ENCODE results near the gene TNFAIP8.
A peak's percentile ranks its signal among the peaks of the same experiment; 100 is the strongest.

Gene TNFAIP8

GRCh38 chr5:119328753-119329602 is 26.8 kb upstream of the TNFAIP8 start:
- DNase-seq (ENCODE audit: low read depth in 3 of 3, low spot score in 1 of 3), result peak in 1 of 3 donors; percentile 31

DNA sequence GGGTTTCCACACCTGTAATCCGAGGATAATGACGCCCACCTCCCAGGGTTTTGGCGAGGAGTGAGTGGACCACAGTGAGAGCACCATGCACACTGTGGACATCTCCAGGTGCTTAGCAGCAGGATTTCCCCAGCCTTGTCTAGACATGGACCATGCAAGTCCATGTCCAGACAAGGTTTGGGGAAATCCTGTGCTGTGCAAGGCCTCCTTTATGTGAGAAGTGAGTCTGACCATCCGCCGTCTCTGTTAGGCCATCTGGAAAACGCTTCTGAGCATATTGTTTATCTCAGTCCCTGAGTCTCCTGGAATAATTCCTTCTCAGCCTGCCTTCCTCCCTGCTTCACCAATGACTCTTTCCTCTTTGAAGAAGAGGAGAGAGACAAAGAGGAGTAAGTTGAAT is 26.2 kb upstream of the TNFAIP8 start:
- DNase-seq (ENCODE audit: low read depth in 3 of 3, low spot score in 1 of 3), result no peak

DNA sequence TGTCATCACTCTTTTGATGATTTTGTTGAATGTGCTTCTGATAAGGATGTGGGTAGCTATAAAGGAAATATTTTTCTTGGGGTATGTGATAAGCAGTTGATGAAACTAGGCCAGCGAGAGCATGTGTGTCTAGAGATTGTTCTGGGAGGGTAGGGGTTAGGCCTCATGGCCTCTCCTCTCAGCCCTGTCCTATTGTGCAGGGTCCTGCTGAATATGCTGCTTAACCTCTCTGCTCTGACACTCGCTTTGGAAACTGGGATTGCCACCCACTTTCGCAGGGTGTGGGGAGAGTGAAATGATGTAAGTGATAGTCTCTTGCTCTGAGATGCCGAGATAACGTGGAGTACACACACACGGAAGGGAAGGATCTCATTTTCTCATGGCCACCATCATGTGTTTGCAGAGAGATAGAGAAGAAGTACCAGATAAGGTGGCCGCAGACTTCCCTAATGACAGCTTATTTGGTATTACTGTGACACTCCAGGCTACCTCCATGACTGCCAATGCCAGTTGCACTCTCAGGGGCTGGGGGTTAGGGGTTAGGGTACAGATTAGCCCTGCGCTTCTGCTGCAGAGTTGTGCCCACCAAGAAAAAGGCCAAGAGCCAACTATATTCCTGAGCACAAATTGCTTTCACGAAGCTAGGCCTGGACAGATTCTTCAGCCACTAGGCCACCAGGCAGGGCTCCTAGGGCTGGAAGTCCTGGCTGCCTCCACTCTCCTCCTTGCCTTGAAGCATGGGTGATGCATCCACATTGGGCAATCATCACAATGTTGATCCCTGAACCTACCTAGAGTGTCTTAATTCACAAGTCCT is 25.2 kb upstream of the TNFAIP8 start:
- DNase-seq (ENCODE audit: low read depth in 3 of 3, low spot score in 1 of 3), result no peak

GRCh38 chr5:119331566-119332095 is 24.2 kb upstream of the TNFAIP8 start:
- no peak for DNase-seq (ENCODE audit: low read depth in 3 of 3, low spot score in 1 of 3)

DNA sequence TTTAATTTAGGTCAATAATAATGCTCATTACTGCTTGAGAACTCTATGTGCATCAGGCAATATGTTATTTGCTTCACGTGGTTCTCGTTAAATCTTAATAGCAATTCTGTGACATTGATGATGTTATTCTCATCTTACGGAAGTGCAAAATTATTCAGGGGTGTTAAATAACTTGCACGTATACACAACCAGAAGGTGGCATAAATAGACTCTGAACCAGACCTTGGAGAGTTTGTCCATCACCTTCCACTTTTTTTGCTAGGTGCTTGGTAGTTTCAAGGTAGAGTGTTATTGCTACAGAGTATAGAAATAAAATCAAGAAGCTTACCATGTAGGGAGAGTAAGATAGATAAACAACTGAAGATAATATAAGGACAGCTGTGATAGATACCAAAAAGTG is 23.6 kb upstream of the TNFAIP8 start:
- DNase-seq (ENCODE audit: low read depth in 3 of 3, low spot score in 1 of 3), result no peak

DNA sequence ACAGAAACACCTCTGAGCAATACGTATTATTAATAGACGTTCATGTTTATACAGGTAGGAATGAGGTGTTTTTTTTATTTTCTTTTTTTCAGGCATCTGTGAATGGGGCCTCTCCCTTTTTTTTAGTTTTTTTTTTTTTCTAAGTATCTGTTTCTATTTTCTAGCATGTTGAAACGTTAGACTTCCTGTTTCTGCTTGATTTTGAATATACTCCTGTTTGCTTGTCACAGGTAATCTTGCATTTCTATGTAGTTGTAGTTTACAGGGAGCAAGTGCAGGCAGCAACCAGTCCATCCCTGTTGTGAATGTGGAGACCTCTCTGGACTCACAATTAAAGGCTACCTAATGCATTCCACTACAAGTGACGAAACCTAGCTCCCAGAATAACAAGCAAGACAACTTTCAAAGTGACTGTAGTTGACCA is 22.8 kb upstream of the TNFAIP8 start:
- no peak for DNase-seq (ENCODE audit: low read depth in 3 of 3, low spot score in 1 of 3)

GRCh38 chr5:119333421-119333851 is 22.4 kb upstream of the TNFAIP8 start:
- no peak for DNase-seq (ENCODE audit: low read depth in 3 of 3, low spot score in 1 of 3)

DNA sequence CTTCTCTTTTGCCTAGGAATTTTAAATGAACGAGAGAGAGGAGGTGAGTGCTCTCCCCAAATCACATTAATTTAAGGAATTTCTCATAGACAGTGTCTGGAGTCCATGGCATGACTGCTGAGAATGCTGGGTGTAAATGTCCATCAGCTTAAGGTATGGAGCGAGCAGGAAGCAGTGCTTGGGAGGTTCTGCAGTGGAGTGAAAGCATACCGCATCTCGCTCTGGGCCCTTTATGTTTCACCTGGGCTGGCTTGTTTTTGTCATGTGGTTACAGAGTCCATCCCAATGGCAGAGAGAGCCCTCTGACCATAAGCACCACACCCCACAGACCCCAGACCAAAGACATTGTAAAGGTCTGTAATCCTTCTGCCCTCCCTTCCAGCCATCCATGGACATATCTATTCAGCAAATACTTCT is 20.6 kb upstream of the TNFAIP8 start:
- DNase-seq (ENCODE audit: low read depth in 3 of 3, low spot score in 1 of 3), result no peak

DNA sequence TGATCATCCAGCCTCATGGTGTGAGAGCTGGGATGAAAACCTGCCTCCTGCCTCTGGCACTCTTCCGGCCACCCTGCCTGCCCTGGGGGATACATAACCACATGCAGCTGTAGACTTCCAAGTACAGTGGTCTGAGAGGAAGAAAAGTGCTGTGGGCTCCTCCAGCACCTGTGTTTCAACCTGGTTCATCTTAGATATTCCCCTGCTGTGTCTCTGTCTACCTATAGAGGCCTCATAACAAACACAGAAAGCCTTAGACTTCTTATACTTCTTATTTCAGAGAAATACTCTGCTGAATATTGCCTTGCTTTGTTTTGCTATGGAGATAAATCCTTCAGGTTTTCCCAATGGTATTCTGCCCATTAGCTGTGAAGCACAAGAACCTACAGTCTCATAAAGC is 19.6 kb upstream of the TNFAIP8 start:
- no peak for DNase-seq (ENCODE audit: low read depth in 3 of 3, low spot score in 1 of 3)

DNA sequence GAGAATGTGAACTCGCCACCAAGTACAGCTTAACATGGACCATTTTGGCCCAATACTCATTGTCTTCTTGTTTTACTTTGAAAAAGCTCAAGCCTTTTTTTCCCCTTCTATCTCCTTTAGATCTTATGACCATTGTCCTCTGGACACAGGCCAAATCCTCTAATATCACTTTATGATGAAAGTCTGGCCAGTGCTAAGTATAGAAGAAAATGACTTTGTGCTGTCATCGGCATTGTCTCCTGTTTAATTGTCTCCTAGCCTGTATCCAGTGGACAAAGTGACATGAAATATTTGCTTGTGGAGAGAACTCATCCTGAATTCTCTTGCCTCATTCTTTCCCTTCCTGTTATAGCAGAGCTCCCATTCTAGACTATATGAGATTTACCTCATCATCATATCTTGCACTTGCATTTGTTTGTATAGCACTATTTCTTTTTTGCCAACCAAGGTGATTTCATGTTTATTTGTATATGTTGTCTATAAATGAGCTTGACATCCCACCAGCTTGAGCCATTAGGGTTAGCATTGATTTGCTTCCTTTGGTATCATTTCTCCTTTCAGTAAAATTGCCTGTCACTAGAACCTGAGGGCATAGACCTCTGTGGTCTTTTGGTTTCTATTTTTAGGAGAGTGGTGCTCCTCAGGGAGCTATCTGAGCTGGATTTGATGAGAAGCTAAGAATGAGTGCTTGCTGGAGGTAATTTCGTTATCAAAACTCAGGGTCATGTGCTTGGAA is 18.8 kb upstream of the TNFAIP8 start:
- DNase-seq (ENCODE audit: low read depth in 3 of 3, low spot score in 1 of 3), result no peak

DNA sequence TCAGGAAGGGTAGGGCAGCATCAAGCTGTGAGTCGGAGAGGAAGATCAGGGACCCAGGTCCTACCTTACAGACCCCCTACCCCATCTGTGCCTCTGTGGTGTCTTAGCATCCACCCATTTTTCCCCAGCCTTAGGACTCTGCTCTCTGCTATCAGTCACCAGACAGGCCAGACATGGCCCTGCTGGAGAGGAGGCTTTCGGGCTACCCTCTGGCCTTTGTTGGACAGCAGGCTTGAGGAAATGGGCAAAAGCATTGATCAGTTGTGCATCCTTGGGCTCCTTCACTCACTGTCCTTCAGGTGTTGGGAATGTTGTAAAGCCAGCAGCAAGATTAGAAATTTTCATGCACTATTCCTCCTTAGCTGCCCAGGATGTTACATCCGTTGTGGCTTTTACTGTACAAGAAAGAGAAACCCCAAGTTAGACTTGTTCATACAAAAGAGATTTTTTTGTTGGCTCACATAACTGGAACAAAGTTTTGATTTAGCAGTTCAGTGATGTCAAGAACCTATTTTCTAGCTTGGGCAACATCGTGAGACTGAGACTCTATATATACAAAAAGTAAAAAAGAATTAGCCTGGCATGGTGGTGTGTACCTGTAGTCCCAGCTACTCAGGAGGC is 17.4 kb upstream of the TNFAIP8 start:
- DNase-seq (ENCODE audit: low read depth in 3 of 3, low spot score in 1 of 3), result no peak

GRCh38 chr5:119339344-119339743 is 16.5 kb upstream of the TNFAIP8 start:
- DNase-seq (ENCODE audit: low read depth in 3 of 3, low spot score in 1 of 3), result no peak

GRCh38 chr5:119339965-119340364 is 15.9 kb upstream of the TNFAIP8 start:
- DNase-seq (ENCODE audit: low read depth in 3 of 3, low spot score in 1 of 3), result no peak

GRCh38 chr5:119340597-119341218 is 15.1 kb upstream of the TNFAIP8 start:
- no peak for DNase-seq (ENCODE audit: low read depth in 3 of 3, low spot score in 1 of 3)

DNA sequence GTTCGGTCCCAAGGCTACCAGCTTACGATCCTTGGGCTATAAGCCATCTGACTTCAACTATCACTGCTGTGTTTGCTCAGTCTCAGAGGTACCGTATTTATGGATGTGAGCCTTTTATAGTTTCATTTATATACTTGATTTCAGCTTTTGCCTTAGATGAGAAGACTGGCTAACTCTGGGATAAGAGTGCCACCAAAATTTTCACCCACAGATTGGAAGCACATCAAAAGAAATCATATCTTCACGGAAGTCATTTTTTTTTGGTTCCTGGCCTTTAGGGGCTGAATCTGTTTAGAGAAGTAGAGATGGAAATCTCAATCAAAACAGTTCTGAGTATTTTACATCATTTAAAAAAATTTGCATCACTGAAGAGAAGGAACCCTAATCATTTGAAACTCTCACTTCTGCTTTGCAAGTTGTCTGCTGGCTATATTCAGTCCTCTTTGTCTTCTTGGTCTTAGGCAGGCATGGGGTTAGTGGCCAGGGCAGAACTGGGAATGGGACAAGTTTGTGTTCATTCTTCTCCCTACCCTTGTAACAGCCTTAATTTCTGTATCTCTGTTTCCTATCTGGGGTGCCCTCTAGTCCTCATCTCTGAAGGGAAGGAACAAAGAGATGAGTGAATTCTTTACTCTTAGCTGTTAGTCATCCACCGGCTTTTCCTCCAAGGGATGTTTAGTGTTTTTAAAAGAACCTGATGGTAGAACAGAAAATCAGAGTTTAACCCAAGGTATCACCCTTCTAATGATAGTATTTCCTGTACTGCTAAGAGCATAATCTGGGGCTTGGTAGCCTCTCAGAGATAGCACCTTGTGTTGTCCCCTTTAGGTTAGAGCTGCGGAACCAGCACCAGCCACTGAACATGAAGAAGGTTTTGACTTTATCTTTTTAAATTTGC is 14.1 kb upstream of the TNFAIP8 start:
- no peak for DNase-seq (ENCODE audit: low read depth in 3 of 3, low spot score in 1 of 3)

DNA sequence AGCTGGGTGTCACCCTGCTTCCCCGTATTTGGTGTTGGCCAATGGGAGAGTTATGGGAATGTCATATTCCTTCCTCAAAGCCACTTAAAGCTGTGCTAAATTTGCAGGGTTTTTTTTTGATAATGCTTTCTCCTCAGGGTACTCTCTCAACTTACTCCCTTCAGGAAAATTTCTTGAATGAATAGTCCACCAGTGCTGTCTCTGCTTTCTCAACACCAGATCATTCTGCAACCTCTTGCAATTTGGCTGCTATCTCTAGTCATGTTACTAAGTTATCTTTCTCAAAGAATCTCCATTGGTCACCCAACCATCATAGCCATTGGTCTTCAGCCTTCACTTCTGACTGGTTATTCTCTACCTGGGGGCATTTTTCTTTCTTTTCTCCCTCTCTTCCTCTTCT is 13.4 kb upstream of the TNFAIP8 start:
- no peak for DNase-seq (ENCODE audit: low read depth in 3 of 3, low spot score in 1 of 3)

GRCh38 chr5:119343052-119343451 is 12.8 kb upstream of the TNFAIP8 start:
- no peak for DNase-seq (ENCODE audit: low read depth in 3 of 3, low spot score in 1 of 3)

- no peak for DNase-seq (ENCODE audit: low read depth in 3 of 3, low spot score in 1 of 3)
Observed at GRCh38 chr5:119343766-119344165, 12.1 kb upstream of the TNFAIP8 start.

DNA sequence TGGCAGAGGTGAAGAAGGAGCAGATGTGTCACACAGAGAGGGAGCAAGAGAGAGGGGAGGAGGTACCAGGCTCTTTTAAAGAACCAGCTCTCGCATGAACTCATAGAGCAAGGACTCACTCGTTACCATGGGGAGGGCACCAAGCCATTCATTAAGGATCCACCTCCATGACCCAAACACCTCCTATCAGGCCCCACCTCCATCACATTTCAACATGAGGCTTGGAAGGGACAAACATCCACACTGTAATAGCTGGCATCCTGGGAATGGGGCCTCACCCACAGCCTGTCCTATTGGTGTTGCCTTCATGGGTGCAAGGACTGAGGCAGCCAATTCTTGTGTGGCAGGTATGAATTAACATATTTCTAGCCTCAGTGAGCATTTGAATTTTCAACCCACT is 11.6 kb upstream of the TNFAIP8 start:
- DNase-seq (ENCODE audit: low read depth in 3 of 3, low spot score in 1 of 3), result no peak
